Posterior cingulate gyrus (tissue), 11 donors: ENCODE measurements around the gene IGF2BP3.
"Not testable (repeated sequence)": the region's sequence is repeated elsewhere in the genome, so short reads cannot be mapped to it uniquely, and the experiment has no call there.

Experiments
- DNase-seq, 10 donors: peaks; one replicate each; pipeline versions ENCODE4 v3.0.0 to v3.0.0-alpha.2; 2020 to 2021; ENCODE audit warnings: mixed read lengths in 3 of 10
- intact Hi-C: fragments of 100-400 bp; cut with DNase I; formaldehyde crosslinking; loops from one replicate; pipeline ENCODE4 v1.15.1; 2023

IGF2BP3 gene

DNA sequence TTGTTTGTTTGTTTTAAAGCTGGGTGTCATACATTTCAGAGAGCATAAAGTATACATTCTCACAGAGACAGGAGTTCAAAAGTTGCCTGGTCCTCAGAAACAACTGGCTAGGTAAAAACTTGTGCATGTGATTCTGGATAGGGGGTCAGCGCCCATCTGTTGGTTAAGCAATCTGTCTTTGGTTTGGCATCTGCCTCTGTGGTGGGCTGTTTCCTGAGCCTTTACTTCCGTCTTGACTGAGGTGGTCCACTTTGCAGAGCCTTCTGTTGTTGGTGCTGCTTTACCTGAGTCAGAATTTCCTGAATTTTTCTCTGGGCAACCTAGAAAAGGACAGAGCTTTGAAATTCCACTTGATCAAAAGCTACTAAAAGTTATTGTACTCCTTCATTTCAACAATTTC, 158.2 kb downstream of the IGF2BP3 start:
- DNase-seq, intact Hi-C loops: not testable (repeated sequence)

DNA sequence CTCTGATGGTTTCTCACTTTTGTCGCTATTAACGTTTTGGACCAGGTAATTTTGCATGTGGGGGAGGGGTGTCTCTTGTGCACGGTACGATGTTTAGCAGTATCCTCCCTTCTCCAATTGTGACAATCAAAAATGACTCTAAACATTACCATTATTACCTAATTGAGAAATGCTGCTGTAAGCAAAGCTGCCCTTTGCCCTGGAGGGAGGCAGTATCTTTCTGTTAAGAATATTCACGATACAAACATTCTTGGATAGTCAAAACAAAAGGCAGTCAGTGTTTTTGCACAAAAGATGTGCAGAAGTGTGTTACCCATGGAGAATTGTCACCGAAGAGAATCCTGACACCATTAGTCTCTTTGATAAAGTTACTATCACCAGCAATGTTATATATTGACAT, 161.5 kb downstream of the IGF2BP3 start:
- intact Hi-C loops = no loop called here
- DNase-seq = no peak

DNA sequence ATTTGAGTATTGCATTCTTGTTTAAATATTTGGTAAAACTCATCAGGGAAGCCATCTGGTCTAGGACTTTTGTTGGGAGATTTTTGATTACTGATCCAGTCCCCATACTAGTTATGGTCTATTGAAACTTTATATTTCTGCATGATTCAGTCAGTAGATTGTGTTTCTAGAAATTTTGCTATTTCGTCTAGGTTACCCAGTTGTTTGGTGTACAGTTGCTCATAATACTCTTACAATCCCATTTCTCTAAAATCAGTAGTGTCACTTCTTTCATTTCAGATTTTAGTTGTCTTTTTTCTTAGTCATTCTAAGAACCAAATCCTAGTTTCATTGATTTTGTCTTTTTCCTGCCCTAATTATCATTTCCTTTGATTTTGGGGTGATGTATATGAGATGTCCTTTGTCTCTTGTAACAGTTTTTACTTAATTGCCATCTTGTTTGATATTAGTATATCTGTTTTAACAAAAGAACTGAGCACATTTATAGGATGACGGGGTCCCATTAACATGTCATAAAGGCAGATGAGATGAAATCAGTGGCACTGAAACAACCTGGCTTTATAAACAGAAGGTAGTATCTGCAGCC, 163.3 kb downstream of the IGF2BP3 start:
- intact Hi-C loops = no loop called here
- no peak for DNase-seq

DNA sequence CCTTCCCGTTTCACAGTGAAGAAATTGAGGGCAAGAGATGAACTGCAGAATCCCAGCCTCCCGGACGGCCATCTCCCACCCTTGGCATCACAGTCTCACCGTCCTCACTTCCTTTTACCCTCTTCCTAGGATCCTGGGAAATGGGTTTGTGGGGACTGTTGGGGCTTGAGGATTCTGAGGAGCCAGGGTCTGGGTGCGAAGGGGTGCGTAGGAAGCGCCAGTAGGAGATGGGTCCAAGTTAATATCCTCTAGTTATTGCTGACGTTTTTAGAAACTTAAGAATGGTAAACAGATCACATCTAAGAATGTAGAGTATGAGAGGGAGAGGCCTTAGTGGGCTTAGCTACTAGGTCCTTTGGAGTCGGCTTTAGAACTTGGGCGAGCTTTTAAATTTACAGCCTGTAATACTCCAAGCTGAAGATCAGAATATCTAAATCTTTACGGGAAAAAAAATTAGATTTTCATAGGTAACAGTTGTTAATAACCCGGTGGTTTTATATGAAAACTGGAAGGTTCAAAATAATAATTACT, 170.5 kb downstream of the IGF2BP3 start:
- DNase-seq = no peak
- intact Hi-C loops = no loop called here

DNA sequence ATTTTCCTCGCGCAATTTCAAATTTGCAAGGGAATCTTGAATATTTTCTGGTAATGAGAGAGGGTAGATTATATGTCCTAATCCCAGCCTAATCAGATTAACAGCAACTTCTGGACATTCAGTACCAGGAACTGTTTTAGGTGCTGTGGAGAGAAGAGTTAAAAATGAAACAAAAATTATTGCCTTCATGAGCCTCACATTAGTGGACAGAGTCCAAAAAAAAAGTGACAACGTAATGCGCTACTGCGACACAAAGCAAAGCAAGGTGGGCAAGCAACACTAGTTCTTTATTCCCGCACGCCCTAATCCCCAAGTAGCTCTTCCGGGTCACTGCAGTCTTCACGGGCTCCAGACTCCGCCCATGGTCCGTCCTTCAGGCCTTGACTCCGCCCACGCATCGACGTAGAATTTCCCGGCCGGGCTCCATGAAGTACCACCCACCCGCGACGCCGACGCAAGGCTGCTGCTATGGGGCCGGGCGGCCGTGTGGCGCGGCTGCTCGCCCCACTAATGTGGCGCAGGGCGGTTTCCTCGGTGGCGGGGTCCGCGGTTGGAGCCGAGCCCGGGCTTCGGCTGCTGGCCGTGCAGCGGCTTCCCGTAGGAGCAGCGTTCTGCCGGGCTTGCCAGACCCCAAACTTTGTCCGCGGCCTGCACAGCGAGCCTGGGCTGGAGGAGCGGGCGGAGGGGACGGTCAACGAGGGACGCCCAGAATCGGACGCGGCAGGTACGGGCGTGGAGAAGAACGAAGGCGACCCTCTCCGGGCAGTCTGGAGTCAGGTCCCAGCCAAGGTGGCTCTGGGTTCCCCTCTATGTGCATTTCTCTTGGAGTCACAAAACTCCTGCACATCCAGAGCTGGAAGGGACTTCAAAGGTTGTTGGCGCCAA, 171.2 kb downstream of the IGF2BP3 start, which contains the start of gene MALSU1:
Gene MALSU1 (plus strand): TSS at position 455 of the 885 bp plus-strand sequence. CDS start 14 bp downstream, at position 469.
- DNase-seq = peak; percentile 96 to 99 (median 98)
- intact Hi-C loops = no loop called here

DNA sequence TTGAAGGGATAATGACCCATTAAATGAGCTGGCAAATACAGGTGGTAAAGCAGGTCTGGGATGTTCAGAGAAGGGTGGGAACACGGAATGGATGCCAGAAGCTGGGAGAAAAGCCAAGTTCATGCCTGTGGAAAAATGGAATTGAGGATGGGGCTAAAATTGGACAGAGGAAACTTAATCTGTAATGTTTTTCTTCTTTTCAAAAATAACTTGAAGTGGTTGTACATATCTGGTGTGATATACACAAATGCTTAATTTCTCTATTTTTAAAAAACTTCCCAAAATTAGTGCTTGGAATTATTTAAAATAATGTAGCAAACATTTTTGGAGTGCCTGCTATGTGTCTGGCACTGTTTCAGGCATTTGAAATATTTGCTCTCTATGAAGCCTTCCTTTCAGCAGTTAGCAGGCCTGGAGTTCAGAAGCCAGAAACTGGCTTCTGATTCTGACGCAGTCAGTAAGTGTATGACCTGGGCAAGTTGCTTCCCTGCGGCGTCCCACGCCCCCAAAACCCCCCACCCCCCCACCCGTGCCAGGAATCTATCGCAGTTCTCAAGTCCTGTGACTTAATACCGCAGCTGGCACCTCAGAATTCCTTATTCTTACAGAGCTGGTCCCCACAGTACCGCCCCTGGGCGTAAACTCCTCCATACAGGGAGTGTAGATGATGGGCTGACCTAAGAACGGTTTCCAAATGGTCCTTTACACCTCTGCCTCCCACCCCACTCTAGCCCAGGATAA, 172.0 kb downstream of the IGF2BP3 start:
- no peak for DNase-seq
- intact Hi-C loops = no loop called here

DNA sequence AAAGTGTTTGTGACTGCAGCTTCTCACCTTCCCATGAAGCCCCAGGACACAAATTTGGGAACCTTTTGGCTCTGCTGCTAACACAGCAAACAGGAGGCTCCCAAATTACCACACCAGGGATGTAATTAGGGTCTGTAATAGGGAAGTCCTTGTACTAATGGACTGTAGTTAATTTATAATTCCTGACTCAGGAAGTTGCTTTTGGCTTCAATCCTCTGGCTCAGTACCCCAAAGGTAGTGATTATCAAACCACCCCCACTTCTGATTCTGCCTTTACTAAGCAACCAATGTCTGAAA, 174.9 kb downstream of the IGF2BP3 start:
- intact Hi-C loops = no loop called here
- no peak for DNase-seq

DNA sequence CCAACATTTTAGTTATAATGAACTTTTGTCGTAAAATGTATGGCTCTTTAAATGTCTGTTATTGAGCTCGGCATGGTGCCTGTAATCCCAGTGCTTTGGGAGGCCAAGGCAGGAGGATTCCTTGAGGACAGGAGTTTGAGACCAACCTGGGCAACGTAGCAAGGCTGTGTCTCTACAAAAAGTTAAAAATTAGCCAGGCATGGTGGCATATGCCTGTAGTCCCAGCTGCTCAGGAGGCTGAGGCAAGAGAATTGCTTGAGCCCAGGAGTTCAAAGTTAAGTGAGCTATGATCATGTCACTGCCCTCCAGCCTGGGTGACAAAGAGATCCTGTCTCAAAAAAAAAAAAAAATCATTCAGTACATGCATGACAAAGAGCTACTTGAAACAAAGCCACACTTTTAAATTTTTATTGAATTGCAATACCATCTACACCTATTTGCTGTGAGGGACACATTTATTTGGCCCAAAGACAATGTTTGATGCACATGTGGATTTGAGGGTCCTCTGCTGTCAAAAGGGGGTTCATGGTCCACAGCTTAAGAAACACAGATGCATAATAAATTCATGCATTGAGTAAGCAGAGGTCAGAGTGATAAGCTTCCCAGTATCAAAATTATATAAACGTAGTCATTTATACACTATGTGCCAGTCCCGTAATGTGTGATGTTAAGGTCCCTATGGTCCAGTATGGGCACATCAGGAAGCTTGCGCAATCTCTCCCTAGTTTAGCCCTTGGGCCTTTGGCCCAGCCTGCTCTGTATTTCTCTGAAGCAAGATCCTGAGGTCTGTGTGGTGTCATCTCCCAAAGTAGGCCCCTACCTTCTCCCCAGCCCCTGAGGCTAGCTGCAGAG, 175.5 kb downstream of the IGF2BP3 start:
- intact Hi-C loops = no loop called here
- no peak for DNase-seq

DNA sequence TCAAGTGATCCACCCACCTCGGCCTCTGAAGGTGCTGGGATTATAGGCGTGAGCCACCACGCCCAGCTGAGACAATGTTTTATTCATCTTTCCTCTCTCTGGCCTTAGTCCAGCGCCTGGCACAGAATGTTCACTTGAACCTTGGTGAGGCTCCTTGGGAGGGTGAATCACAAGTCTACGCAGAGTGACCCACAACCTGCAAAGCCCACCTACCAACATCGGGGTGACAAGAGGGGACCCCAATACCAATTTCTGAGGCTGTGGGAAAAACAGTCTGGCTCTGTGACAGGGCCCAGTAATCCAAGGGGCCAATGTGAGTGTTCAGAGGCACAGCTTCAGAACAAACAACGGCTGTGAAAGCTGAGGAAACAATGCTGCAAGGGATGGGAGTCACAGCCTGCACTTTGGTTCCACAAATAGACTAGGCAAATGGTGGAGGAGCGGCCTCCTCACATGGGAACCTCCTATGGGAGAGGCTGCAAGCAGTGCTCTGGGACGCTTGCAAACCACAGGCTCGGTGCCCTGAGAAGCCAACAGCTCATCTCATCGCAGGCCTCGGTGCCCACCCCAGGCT, 176.7 kb downstream of the IGF2BP3 start:
- DNase-seq = no peak
- intact Hi-C loops = no loop called here

DNA sequence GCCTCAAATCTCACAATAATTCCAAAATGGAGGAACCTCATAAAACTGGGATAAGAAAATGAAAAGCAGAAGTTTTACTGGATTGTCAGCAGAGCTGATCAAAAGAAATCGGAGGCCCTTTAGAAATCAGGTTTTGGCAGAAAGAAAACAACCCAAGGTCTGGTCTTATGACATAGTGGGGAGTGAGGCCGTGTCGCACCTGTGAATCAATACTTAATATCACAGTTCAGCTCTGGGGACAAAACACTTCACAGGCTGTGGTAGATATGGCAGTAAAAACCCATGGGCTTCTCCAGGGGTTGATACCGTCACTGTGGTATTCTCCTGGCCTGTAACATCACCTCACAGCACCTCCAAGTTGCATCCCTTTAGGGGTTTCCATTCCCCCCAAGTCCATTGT, 177.7 kb downstream of the IGF2BP3 start:
- intact Hi-C loops = no loop called here
- DNase-seq = no peak

DNA sequence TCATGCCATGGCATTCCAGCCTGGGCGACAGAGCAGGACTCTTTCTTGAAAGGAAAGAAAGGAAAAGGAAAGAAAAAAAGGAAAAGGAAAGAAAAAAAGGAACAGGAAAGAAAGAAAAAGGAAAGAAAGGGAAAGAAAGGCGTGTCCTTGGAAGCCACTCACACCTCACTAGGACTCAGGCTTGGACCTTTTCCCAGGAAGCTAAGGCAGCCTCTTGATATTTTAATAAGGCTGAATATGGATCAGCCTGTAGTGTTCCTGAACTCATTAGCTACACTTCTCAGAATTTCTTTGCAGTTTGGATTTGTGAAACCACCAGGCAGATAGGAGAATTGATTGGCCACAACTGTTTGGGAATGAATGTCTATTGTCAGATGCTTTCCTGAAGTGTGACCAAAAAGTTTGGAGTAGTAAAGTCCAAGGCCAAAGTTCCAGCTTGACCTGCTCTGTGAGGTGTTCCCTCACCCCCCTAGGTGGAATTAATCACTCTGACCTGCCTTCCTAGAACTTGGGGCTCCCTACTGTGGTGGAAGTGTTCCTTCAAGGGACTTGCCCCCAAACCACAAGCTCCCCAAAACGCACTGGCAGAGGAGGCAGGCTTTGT, 178.2 kb downstream of the IGF2BP3 start:
- intact Hi-C loops = no loop called here
- no peak for DNase-seq

DNA sequence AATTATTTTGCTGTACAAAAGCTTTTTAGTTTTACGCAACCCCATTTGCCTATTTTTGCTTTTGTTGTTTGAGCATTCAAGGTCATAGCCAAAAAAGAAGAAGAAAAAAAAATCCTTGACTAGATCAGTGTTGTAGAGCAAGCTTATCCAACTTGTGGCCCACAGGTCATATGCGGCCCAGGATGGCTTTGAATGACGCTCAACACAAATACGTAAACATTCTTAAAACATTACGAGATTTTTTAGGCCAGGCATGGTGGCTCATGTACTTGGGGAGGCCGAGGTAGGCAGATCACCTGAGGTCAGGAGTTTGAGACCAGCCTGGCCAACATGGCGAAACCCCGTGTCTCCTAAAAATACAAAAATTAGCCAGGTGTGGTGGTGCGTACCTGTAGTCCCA, 179.3 kb downstream of the IGF2BP3 start:
- intact Hi-C loops = no loop called here
- DNase-seq = no peak

DNA sequence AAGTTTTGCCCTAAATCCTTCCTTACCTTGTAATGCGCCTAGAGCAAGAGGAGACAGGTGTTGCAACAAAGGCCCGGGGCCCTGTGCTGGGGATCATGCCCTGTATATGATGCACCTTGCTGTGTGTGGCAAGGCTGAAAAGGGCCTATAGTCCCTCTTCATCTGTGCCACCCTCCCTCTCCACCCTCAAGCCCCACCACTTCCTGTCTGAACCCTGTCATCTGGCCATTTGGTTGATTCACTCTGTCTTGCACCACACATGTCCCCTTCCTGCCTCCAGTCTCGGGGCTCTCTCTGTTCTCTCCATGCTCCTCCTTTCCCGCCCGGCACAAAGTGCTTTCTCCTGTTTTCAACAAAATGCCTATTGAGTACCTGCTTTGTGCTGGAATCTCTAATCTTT, 182.7 kb downstream of the IGF2BP3 start:
- DNase-seq = no peak
- intact Hi-C loops = no loop called here

DNA sequence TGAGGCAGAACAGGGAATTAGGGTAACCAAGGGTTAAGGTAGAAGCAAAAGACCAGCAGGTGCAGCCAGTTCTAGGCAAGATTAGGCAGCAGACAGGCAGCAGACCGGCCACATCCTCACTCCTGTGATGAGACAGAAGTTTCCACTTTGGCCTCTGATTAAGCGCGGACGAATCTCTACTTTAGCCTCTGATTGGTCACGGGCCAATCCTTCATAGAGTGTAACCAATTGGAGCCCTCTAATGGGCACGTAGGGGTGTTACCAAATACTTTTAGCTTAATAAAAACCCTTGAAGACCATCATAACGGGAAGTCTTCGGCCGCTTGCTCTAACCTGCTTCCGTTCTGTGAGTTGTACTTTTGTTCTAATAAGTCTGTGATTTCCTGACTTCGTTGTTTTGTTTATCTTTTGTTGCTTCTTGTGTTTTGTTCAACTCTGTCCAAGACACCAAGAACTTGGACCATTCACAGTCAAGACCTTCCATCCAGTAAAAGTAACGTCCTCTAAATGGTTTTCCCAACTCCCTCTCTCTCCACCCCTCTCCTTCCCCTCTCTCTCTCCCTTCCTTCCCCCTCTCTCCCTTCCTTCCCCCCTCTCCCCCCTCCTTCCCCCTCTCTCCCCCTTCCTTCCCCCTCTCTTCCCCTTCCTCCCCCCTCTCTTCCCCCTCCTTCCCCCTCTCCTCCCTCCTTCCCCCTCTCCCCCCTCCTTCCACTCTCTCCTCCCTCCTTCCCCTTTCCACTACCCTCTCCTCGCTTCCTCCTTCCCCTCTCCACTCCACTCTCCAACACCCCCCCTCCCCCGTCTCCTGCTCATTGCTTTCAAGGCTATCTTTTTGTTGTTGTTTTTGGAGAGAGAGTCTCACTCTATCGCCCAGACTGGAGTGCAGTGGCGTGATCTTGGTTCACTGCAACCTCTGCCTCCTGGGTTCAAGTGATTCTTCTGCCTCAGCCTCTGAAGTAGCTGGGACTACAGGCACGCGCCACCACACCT, 184.3 kb downstream of the IGF2BP3 start:
- intact Hi-C loops = no loop called here
- no peak for DNase-seq

DNA sequence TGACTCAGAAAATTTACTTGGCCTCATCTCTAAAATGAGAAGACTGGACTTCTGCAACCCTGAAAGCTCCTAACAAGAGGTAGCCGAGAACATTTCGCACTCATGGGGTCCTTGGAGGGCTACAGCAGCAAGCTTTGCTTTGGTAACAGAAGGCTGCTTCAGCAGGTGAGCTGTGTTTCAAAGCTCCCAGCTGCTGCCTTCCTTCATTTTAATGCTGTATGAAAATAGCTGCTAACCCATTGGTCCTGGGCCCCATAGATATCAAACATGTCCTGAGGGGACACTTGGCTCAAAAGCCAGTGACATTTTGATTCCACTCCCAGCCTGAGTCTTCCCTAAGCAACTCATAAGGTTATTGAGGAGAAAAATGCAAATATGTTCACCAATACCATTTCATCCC, 185.4 kb downstream of the IGF2BP3 start:
- DNase-seq = no peak
- intact Hi-C loops = no loop called here

DNA sequence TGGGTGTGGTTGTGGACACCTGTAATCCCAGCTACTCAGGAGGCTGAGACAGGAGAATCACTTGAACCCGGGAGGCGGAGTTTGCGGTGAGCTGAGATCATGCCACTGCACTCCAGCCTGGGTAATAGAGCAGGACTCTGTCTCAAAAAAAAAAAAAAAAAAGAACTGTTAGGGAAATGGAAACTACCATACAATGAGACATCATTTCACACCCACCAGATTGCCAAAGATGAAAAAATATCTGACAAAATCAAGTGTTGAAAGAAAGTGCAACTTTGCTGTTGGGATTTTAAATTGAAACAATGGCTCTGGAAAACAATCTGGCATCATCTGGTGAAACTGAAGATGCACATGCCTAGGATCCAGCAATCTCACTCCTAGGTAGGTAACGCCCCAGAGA, 187.2 kb downstream of the IGF2BP3 start:
- intact Hi-C loops = no loop called here
- DNase-seq = no peak

DNA sequence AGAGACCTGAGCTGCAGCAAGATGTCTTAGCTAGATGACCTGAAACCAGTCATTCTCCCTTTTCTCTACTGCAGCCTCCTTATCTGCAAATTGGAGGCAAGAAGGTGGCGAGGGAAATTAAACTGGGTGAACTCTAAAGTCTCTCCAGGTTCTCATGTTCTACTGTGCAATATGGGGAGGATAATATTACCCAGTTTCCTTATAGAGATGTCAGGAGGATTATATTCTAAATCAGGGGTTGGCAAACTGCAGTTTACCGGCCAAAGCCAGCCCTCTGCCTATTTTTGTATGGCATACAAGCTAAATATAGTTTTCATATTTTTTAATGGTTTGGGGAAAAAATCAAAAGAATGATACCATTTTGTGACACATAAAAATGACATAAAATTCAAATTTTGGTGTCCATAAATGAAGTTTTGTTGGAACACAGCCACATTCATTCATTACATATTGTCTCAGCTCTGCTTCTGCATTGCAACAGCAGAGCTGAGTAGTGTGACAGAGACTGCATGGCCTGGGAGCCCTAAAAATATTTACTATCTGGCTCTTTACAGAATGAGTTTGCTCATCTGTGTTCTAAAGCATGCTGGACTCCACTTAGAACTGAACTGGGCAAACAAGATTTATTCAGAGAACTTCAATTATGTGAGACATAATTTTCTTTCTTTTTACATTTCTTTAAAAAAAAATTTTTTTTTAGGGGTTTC, 190.3 kb downstream of the IGF2BP3 start:
- intact Hi-C loops = loop anchor here (5.0 kb wide), 2 partner anchors 93 to 182 kb away; no protein-coding TSS in a partner anchor
- DNase-seq = no peak
